GM23338 (cell line): ENCODE results near the gene EML1. TPM values are rescaled to one million over a fixed set of nuclear protein-coding genes. Genes with fewer than 3 reads are reported as not detected.

Experiments
- ATAC-seq: fragments of 200-7000 bp; cut with Tn5 transposase; 3 replicates; pipeline ENCODE4 v1.9.1; 2020
- DNase-seq: peaks from one replicate; pipeline ENCODE4 v3.0.0-alpha.2; 2015; ENCODE audit warnings: low spot score
- H2AFZ ChIP-seq: fragments of 200-600 bp; sonication (generic); 2 replicates; pipeline ENCODE4 v1.8.0; 2016; ENCODE audit warnings: antibody characterized with exemption, mild to moderate bottlenecking, moderate library complexity
- H3F3A ChIP-seq: fragments of 200-600 bp; sonication (generic); replicated peaks from 2 replicates; pipeline ENCODE4 v1.8.0; 2017; ENCODE audit warnings: antibody characterized with exemption, mixed run types, low read depth
- H3K27ac ChIP-seq: fragments of 200-600 bp; sonication (generic); 2 replicates; pipeline ENCODE4 v1.6.1; 2016; ENCODE audit warnings: low read depth
- H3K27me3 ChIP-seq: fragments of 200-600 bp; sonication (generic); 2 replicates; pipeline ENCODE4 v1.8.0; 2016; ENCODE audit warnings: mild to moderate bottlenecking, mixed run types, moderate library complexity; ENCODE audit not compliant: insufficient read depth
- H3K36me3 ChIP-seq: fragments of 200-600 bp; sonication (generic); 2 replicates; pipeline ENCODE4 v1.8.0; 2016; ENCODE audit warnings: mild to moderate bottlenecking; ENCODE audit not compliant: insufficient read depth
- H3K4me1 ChIP-seq: fragments of 200-600 bp; sonication (generic); 2 replicates; pipeline ENCODE4 v1.8.0; 2016; ENCODE audit warnings: mild to moderate bottlenecking, moderate library complexity; ENCODE audit not compliant: insufficient read depth
- H3K4me2 ChIP-seq: fragments of 200-600 bp; sonication (generic); 2 replicates; pipeline ENCODE4 v1.7.1; 2017; ENCODE audit warnings: mixed run types
- H3K4me3 ChIP-seq: fragments of 200-600 bp; sonication (generic); 2 replicates; pipeline ENCODE4 v1.6.1; 2016; ENCODE audit warnings: mixed run types
- H3K79me2 ChIP-seq: fragments of 200-600 bp; sonication (generic); replicated peaks from 2 replicates; pipeline ENCODE4 v1.8.0; 2017; ENCODE audit warnings: mild to moderate bottlenecking; ENCODE audit not compliant: insufficient read depth
- H3K9me2 ChIP-seq: fragments of 200-600 bp; sonication (generic); 2 replicates; pipeline ENCODE4 v1.8.0; 2017; ENCODE audit not compliant: insufficient read depth
- H4K20me1 ChIP-seq: fragments of 200-600 bp; sonication (generic); replicated peaks from 2 replicates; pipeline ENCODE4 v1.8.0; 2017; ENCODE audit warnings: mild to moderate bottlenecking; ENCODE audit not compliant: insufficient read depth
- H3K27ac Mint-ChIP-seq: 2 replicates; pipeline ENCODE4 v1.8.0; 2020; ENCODE audit warnings: inconsistent platforms, mild to moderate bottlenecking, moderate library complexity, mixed read lengths
- H3K27me3 Mint-ChIP-seq: 3 replicates; pipeline ENCODE4 v1.8.0; 2022; ENCODE audit warnings: low read depth, mild to moderate bottlenecking, moderate library complexity, mixed read lengths, inconsistent platforms; ENCODE audit not compliant: insufficient read depth, poor library complexity
- H3K36me3 Mint-ChIP-seq: 3 replicates; pipeline ENCODE4 v1.8.0; 2021; ENCODE audit warnings: low read depth, mild to moderate bottlenecking, inconsistent platforms, moderate library complexity, mixed read lengths
- H3K4me1 Mint-ChIP-seq: 3 replicates; pipeline ENCODE4 v1.8.0; 2020; ENCODE audit warnings: mild to moderate bottlenecking, inconsistent platforms, mixed read lengths
- H3K4me3 Mint-ChIP-seq: 3 replicates; pipeline ENCODE4 v1.8.0; 2021; ENCODE audit warnings: moderate library complexity, mild to moderate bottlenecking, inconsistent platforms, mixed read lengths
- H3K9me3 Mint-ChIP-seq: 3 replicates; pipeline ENCODE4 v1.8.0; 2020; ENCODE audit warnings: moderate library complexity, mild to moderate bottlenecking, inconsistent platforms, mixed read lengths
- CREB1 ChIP-seq: fragments of 250-450 bp; sonication (Bioruptor Pico); IDR thresholded peaks from 2 replicates; pipeline ENCODE4 v1.5.0; 2020; ENCODE audit warnings: low read depth, mild to moderate bottlenecking, moderate library complexity
- EZH2 ChIP-seq: fragments of 200-600 bp; sonication (generic); IDR thresholded peaks from one replicate; pipeline ENCODE4 v1.8.0; 2017; ENCODE audit warnings: antibody characterized with exemption, mild to moderate bottlenecking, low read depth; ENCODE audit not compliant: unreplicated experiment
- EZH2phosphoT487 ChIP-seq: fragments of 200-600 bp; sonication (generic); IDR thresholded peaks from one replicate; pipeline ENCODE4 v1.8.1; 2018; ENCODE audit warnings: antibody characterized with exemption; ENCODE audit not compliant: unreplicated experiment
- JUNB ChIP-seq: IDR thresholded peaks from one replicate; pipeline ENCODE4 v1.6.1; 2016; ENCODE audit warnings: antibody characterized with exemption; ENCODE audit not compliant: unreplicated experiment
- NANOG ChIP-seq: IDR thresholded peaks from 2 replicates; pipeline ENCODE4 v1.6.1; 2016; ENCODE audit warnings: antibody characterized with exemption, borderline replicate concordance
- POLR2AphosphoS5 ChIP-seq: IDR thresholded peaks from 2 replicates; pipeline ENCODE4 v1.6.1; 2016; ENCODE audit warnings: antibody characterized with exemption, low read depth
- STAT1 ChIP-seq: IDR thresholded peaks from one replicate; pipeline ENCODE4 v1.6.1; 2016; ENCODE audit warnings: antibody characterized with exemption; ENCODE audit not compliant: unreplicated experiment
- ZNF114 ChIP-seq: fragments of 250-450 bp; sonication (Bioruptor Pico); IDR thresholded peaks from 2 replicates; pipeline ENCODE4 v1.5.0; 2020; ENCODE audit warnings: mild to moderate bottlenecking, moderate library complexity
- ZNF331 ChIP-seq: fragments of 250-450 bp; sonication (Bioruptor Pico); IDR thresholded peaks from 2 replicates; pipeline ENCODE4 v1.5.0; 2020; ENCODE audit warnings: low read depth, mild to moderate bottlenecking, moderate library complexity
- polyA plus RNA-seq: library from polyadenylated mRNA; unstranded; fragments of >200 nt; fragmentation: Nextera tagmentation; extraction: Ambion mirVana; gene quantifications from 2 replicates; pipeline ENCODE4 v1.2.1, GENCODE V29; 2016
- total RNA-seq: library from RNA; depleted of rRNA; stranded (reverse); fragments of >200 nt; shearing (Covaris generic); gene quantifications from 2 replicates; pipeline ENCODE4 v1.2.3, GENCODE V29; 2014
- TF ChIP-seq, protein P1 (sequence below): IDR thresholded peaks from one replicate; pipeline ENCODE4 v1.6.1; 2018; ENCODE audit warnings: antibody characterized with exemption; ENCODE audit not compliant: unreplicated experiment
- TF ChIP-seq, protein P2 (sequence below): fragments of 250-450 bp; sonication (Bioruptor Pico); IDR thresholded peaks from 2 replicates; pipeline ENCODE4 v1.5.0; 2020; ENCODE audit warnings: mild to moderate bottlenecking, moderate library complexity
- TF ChIP-seq, protein P3 (sequence below), 2 experiments: fragments of 200-600 bp in 1 of 2; sonication (generic) in 1 of 2; conservative IDR thresholded peaks; 2 replicates each; pipeline versions ENCODE4 v1.5.1 to v1.6.1; 2016 to 2017; ENCODE audit warnings: antibody characterized with exemption in 2 of 2, low read depth in 2 of 2, mild to moderate bottlenecking in 2 of 2, moderate library complexity in 1 of 2

The EML1 gene
- total and polyA plus RNA-seq, 2 experiments from 2014 or later = 7.0 to 18.1 TPM

DNA sequence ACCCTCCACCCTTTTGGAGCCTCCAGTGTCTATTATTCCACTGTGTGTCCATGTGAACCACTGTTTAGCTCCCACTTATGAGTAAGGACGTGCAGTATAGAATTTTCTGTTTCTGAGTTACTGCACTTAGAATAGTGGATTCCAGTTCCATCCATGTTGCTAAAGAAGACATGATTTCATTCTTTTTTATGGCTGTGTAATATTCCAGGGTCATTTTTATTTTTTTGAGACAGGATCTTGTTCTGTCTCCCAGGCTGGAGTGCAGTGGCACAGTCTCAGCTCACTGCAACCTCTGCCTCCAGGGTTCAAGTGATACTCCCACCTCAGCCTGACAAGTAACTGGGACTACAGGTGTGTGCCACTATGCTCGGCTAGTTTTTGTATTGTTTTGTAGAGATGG, 31.6 kb downstream of the EML1 start:
- no peaks in the 10 kb centered on the region for H3K36me3 Mint-ChIP-seq
- Histone ChIP-seq H3K4me1 (peaks cover 21% of the 10 kb centered on the region), H3K9me2 (no peaks in the 10 kb centered on the region), H4K20me1 (no peaks in the 10 kb centered on the region; the same call in 1 of the 2 replicates), H3F3A (0 out of 2 replicates have a peak, but pooled peaks cover 3% of the 10 kb centered on the region), H2AFZ (no peak overlapping the region), H3K27me3 (no peaks in the 10 kb centered on the region), H3K4me2 (no peak overlapping the region), H3K79me2 (no peaks in the 10 kb centered on the region; the same call in 1 of the 2 replicates), H3K27ac (no peak overlapping the region), H3K36me3 (no peaks in the 10 kb centered on the region; the same call in 1 of the 2 replicates), H3K4me3 (no peak overlapping the region)
- no peak overlapping the region for H3K4me3 Mint-ChIP-seq
- H3K4me1 Mint-ChIP-seq = peaks cover 28% of the 10 kb centered on the region
- TF ChIP-seq CREB1 (CRISPR knock-in tag) (no peak), ZNF331 (CRISPR knock-in tag) (no peak), NANOG (no peak), EZH2phosphoT487 (no peak), POLR2AphosphoS5 (no peak), JUNB (no peak), ZNF114 (no peak), STAT1 (no peak), EZH2 (no peak)
- TF ChIP-seq, protein P1, sequence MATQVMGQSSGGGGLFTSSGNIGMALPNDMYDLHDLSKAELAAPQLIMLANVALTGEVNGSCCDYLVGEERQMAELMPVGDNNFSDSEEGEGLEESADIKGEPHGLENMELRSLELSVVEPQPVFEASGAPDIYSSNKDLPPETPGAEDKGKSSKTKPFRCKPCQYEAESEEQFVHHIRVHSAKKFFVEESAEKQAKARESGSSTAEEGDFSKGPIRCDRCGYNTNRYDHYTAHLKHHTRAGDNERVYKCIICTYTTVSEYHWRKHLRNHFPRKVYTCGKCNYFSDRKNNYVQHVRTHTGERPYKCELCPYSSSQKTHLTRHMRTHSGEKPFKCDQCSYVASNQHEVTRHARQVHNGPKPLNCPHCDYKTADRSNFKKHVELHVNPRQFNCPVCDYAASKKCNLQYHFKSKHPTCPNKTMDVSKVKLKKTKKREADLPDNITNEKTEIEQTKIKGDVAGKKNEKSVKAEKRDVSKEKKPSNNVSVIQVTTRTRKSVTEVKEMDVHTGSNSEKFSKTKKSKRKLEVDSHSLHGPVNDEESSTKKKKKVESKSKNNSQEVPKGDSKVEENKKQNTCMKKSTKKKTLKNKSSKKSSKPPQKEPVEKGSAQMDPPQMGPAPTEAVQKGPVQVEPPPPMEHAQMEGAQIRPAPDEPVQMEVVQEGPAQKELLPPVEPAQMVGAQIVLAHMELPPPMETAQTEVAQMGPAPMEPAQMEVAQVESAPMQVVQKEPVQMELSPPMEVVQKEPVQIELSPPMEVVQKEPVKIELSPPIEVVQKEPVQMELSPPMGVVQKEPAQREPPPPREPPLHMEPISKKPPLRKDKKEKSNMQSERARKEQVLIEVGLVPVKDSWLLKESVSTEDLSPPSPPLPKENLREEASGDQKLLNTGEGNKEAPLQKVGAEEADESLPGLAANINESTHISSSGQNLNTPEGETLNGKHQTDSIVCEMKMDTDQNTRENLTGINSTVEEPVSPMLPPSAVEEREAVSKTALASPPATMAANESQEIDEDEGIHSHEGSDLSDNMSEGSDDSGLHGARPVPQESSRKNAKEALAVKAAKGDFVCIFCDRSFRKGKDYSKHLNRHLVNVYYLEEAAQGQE = no peak
- TF ChIP-seq, protein P2, sequence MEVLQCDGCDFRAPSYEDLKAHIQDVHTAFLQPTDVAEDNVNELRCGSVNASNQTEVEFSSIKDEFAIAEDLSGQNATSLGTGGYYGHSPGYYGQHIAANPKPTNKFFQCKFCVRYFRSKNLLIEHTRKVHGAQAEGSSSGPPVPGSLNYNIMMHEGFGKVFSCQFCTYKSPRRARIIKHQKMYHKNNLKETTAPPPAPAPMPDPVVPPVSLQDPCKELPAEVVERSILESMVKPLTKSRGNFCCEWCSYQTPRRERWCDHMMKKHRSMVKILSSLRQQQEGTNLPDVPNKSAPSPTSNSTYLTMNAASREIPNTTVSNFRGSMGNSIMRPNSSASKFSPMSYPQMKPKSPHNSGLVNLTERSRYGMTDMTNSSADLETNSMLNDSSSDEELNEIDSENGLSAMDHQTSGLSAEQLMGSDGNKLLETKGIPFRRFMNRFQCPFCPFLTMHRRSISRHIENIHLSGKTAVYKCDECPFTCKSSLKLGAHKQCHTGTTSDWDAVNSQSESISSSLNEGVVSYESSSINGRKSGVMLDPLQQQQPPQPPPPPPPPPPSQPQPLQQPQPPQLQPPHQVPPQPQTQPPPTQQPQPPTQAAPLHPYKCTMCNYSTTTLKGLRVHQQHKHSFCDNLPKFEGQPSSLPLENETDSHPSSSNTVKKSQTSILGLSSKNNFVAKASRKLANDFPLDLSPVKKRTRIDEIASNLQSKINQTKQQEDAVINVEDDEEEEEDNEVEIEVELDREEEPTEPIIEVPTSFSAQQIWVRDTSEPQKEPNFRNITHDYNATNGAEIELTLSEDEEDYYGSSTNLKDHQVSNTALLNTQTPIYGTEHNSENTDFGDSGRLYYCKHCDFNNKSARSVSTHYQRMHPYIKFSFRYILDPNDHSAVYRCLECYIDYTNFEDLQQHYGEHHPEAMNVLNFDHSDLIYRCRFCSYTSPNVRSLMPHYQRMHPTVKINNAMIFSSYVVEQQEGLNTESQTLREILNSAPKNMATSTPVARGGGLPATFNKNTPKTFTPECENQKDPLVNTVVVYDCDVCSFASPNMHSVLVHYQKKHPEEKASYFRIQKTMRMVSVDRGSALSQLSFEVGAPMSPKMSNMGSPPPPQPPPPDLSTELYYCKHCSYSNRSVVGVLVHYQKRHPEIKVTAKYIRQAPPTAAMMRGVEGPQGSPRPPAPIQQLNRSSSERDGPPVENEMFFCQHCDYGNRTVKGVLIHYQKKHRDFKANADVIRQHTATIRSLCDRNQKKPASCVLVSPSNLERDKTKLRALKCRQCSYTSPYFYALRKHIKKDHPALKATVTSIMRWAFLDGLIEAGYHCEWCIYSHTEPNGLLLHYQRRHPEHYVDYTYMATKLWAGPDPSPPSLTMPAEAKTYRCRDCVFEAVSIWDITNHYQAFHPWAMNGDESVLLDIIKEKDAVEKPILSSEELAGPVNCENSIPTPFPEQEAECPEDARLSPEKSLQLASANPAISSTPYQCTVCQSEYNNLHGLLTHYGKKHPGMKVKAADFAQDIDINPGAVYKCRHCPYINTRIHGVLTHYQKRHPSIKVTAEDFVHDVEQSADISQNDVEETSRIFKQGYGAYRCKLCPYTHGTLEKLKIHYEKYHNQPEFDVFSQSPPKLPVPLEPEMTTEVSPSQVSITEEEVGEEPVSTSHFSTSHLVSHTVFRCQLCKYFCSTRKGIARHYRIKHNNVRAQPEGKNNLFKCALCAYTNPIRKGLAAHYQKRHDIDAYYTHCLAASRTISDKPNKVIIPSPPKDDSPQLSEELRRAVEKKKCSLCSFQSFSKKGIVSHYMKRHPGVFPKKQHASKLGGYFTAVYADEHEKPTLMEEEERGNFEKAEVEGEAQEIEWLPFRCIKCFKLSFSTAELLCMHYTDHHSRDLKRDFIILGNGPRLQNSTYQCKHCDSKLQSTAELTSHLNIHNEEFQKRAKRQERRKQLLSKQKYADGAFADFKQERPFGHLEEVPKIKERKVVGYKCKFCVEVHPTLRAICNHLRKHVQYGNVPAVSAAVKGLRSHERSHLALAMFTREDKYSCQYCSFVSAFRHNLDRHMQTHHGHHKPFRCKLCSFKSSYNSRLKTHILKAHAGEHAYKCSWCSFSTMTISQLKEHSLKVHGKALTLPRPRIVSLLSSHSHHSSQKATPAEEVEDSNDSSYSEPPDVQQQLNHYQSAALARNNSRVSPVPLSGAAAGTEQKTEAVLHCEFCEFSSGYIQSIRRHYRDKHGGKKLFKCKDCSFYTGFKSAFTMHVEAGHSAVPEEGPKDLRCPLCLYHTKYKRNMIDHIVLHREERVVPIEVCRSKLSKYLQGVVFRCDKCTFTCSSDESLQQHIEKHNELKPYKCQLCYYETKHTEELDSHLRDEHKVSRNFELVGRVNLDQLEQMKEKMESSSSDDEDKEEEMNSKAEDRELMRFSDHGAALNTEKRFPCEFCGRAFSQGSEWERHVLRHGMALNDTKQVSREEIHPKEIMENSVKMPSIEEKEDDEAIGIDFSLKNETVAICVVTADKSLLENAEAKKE (CRISPR knock-in tag) = no peak
- TF ChIP-seq, protein P3, sequence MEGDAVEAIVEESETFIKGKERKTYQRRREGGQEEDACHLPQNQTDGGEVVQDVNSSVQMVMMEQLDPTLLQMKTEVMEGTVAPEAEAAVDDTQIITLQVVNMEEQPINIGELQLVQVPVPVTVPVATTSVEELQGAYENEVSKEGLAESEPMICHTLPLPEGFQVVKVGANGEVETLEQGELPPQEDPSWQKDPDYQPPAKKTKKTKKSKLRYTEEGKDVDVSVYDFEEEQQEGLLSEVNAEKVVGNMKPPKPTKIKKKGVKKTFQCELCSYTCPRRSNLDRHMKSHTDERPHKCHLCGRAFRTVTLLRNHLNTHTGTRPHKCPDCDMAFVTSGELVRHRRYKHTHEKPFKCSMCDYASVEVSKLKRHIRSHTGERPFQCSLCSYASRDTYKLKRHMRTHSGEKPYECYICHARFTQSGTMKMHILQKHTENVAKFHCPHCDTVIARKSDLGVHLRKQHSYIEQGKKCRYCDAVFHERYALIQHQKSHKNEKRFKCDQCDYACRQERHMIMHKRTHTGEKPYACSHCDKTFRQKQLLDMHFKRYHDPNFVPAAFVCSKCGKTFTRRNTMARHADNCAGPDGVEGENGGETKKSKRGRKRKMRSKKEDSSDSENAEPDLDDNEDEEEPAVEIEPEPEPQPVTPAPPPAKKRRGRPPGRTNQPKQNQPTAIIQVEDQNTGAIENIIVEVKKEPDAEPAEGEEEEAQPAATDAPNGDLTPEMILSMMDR (conservative IDR thresholded peaks at IDR 0.05; ENCODE audit: low read depth in 2 of 2) = no peak
- ATAC-seq = no peak
- H3K27ac Mint-ChIP-seq = no peak overlapping the region
- DNase-seq = no peak
- H3K27me3 Mint-ChIP-seq = peaks cover 5% of the 10 kb centered on the region
- H3K9me3 Mint-ChIP-seq = no peaks in the 10 kb centered on the region
